GM12878 (cell line): Measurements from ENCODE around the gene CD207. TPM values are rescaled to one million over a fixed set of nuclear protein-coding genes. Genes with fewer than 3 reads are reported as not detected.

Experiments
- ATAC-seq: fragments of 200-7000 bp; cut with Tn5 transposase; 3 replicates; pipeline ENCODE4 v1.9.1; 2020; ENCODE audit warnings: mild to moderate bottlenecking, moderate library complexity
- BruUV-seq: library from RNA; stranded (reverse); fragments of 400-500 nt; replicated peaks from 2 replicates; lab custom pipeline; 2021; lab: Mats Ljungman, UMichigan
- CTCF ChIA-PET: fragments of 300-600 bp; sonication (Branson Sonifier 250); formaldehyde crosslinking; extraction: SDS; loops from one replicate; lab custom pipeline; 2021; ENCODE audit warnings: inconsistent platforms; lab: Yijun Ruan, JAX
- POLR2A ChIA-PET: fragments of 350-600 bp; formaldehyde crosslinking; extraction: SDS; loops from one replicate; lab custom pipeline; 2021; ENCODE audit warnings: inconsistent platforms; lab: Charles Lee
- RAD21 ChIA-PET: fragments of 300-600 bp; sonication (Branson Sonifier 250); formaldehyde crosslinking; loops from one replicate; lab custom pipeline; 2023; ENCODE audit warnings: antibody characterized with exemption; ENCODE audit not compliant: unreplicated experiment; lab: Charles Lee
- SMC1A ChIA-PET: fragments of 300-600 bp; sonication (Branson Sonifier 250); formaldehyde crosslinking; loops from one replicate; lab custom pipeline; 2023; ENCODE audit not compliant: unreplicated experiment, uncharacterized antibody; lab: Charles Lee
- DNase-seq: peaks from one replicate; pipeline ENCODE4 v3.0.0-alpha.2; 2011; ENCODE audit warnings: low read depth, low spot score
- FAIRE-seq: peaks from 3 replicates; lab custom pipeline; 2011; peaks lifted over from hg19 to GRCh38; lab: Jason Lieb, UNC
- H2AFZ ChIP-seq: 2 replicates; pipeline ENCODE4 v1.6.0; 2011; ENCODE audit warnings: low read depth, low read length, control low read depth; ENCODE audit not compliant: control insufficient read depth
- H3K27ac ChIP-seq: 2 replicates; pipeline ENCODE4 v1.5.1; 2011; ENCODE audit warnings: control low read depth; ENCODE audit not compliant: control insufficient read depth, insufficient read depth
- H3K27me3 ChIP-seq, 2 experiments: replicated peaks in 1 of 2; 2 replicates each; pipeline versions ENCODE4 v1.6.0 to v1.6.1; 2011; ENCODE audit warnings: low read length in 1 of 2; ENCODE audit not compliant: control insufficient read depth in 2 of 2, insufficient read depth in 2 of 2
- H3K36me3 ChIP-seq, 2 experiments: 2 replicates each; pipeline ENCODE4 v1.5.1; 2011; ENCODE audit warnings: low read length in 1 of 2; ENCODE audit not compliant: control insufficient read depth in 2 of 2, insufficient read depth in 2 of 2
- H3K4me1 ChIP-seq: 2 replicates; pipeline ENCODE4 v1.6.1; 2011; ENCODE audit warnings: mild to moderate bottlenecking, low read length, moderate library complexity, mixed read lengths; ENCODE audit not compliant: control insufficient read depth, insufficient read depth
- H3K4me2 ChIP-seq: 2 replicates; pipeline ENCODE4 v1.6.0; 2011; ENCODE audit warnings: control low read depth; ENCODE audit not compliant: control insufficient read depth, insufficient read depth
- H3K4me3 ChIP-seq: fragments of 200-600 bp; sonication (generic); 2 replicates; pipeline ENCODE4 v1.5.1; 2016
- H3K79me2 ChIP-seq: 2 replicates; pipeline ENCODE4 v1.6.0; 2011; ENCODE audit warnings: low read length; ENCODE audit not compliant: control insufficient read depth, insufficient read depth
- H3K9ac ChIP-seq: 2 replicates; pipeline ENCODE4 v1.8.0; 2011; ENCODE audit warnings: low read length, control low read depth, mixed read lengths; ENCODE audit not compliant: control insufficient read depth, insufficient read depth
- H3K9me3 ChIP-seq: replicated peaks from 3 replicates; pipeline ENCODE4 v1.5.1; 2011; ENCODE audit warnings: mild to moderate bottlenecking, low read length; ENCODE audit not compliant: control insufficient read depth, insufficient read depth
- H4K20me1 ChIP-seq: 2 replicates; pipeline ENCODE4 v1.6.0; 2011; ENCODE audit not compliant: control insufficient read depth, insufficient read depth
- BRCA1 ChIP-seq: IDR thresholded peaks from 2 replicates; pipeline ENCODE4 v1.6.1; 2011; ENCODE audit warnings: low read depth, low read length, improper control_type of control experiment
- CHD2 ChIP-seq: IDR thresholded peaks from 2 replicates; pipeline ENCODE4 v1.6.1; 2011; ENCODE audit warnings: low read depth, low read length, improper control_type of control experiment, borderline replicate concordance
- CHD4 ChIP-seq: fragments of 200-600 bp; sonication (generic); IDR thresholded peaks from 2 replicates; pipeline ENCODE4 v1.6.1; 2016; ENCODE audit warnings: mild to moderate bottlenecking
- CREM ChIP-seq: IDR thresholded peaks from 2 replicates; pipeline ENCODE4 v1.6.1; 2014; ENCODE audit warnings: antibody characterized with exemption, low read depth
- FOXK2 ChIP-seq: fragments of 450-650 bp; IDR thresholded peaks from 2 replicates; pipeline ENCODE4 v1.6.1; 2017; ENCODE audit warnings: mild to moderate bottlenecking, moderate library complexity
- IKZF2 ChIP-seq, 2 experiments: fragments of 450-650 bp; IDR thresholded peaks; 2 replicates each; pipeline ENCODE4 v1.6.1; 2017; ENCODE audit warnings: mild to moderate bottlenecking in 2 of 2, moderate library complexity in 2 of 2
- JUND ChIP-seq: IDR thresholded peaks from 2 replicates; pipeline ENCODE4 v1.6.1; 2012; ENCODE audit warnings: low read depth, mild to moderate bottlenecking, low read length, improper control_type of control experiment, moderate library complexity
- KDM1A ChIP-seq: fragments of 200-600 bp; sonication (generic); IDR thresholded peaks from 2 replicates; pipeline ENCODE4 v1.6.1; 2016; ENCODE audit warnings: borderline replicate concordance
- KLF5 ChIP-seq: fragments of 450-650 bp; IDR thresholded peaks from 2 replicates; pipeline ENCODE4 v1.6.1; 2014; ENCODE audit warnings: mild to moderate bottlenecking; ENCODE audit not compliant: partially characterized antibody
- NKRF ChIP-seq: fragments of 450-650 bp; conservative IDR thresholded peaks from 2 replicates; pipeline ENCODE4 v1.6.1; 2017; ENCODE audit warnings: mild to moderate bottlenecking, moderate library complexity
- RAD51 ChIP-seq: fragments of 450-650 bp; IDR thresholded peaks from 2 replicates; pipeline ENCODE4 v1.6.1; 2016; ENCODE audit warnings: moderate library complexity, mild to moderate bottlenecking, inconsistent platforms
- SIX5 ChIP-seq: IDR thresholded peaks from 2 replicates; pipeline ENCODE4 v1.6.1; 2011; ENCODE audit warnings: mild to moderate bottlenecking, low read depth, low read length, moderate library complexity; ENCODE audit not compliant: severe bottlenecking
- SMC3 ChIP-seq: IDR thresholded peaks from 2 replicates; pipeline ENCODE4 v1.6.1; 2011; ENCODE audit warnings: low read length, improper control_type of control experiment, borderline replicate concordance
- SPI1 ChIP-seq: IDR thresholded peaks from 2 replicates; pipeline ENCODE4 v1.6.1; 2011; ENCODE audit warnings: low read depth, mild to moderate bottlenecking, low read length, moderate library complexity, borderline replicate concordance; ENCODE audit not compliant: insufficient read depth
- TAF1 ChIP-seq: IDR thresholded peaks from 2 replicates; pipeline ENCODE4 v1.6.1; 2011; ENCODE audit warnings: mild to moderate bottlenecking, low read depth, low read length, borderline replicate concordance
- TBL1XR1 ChIP-seq: IDR thresholded peaks from 2 replicates; pipeline ENCODE4 v1.6.1; 2012; ENCODE audit warnings: low read depth, low read length, improper control_type of control experiment
- USF1 ChIP-seq: IDR thresholded peaks from 2 replicates; pipeline ENCODE4 v1.6.1; 2011; ENCODE audit warnings: borderline replicate concordance, low read depth, mild to moderate bottlenecking, moderate library complexity, mixed read lengths, low read length; ENCODE audit not compliant: insufficient read depth; ENCODE audit errors: extremely low read length
- YBX1 ChIP-seq: fragments of 450-650 bp; IDR thresholded peaks from 2 replicates; pipeline ENCODE4 v1.6.1; 2016; ENCODE audit warnings: antibody characterized with exemption
- ZNF217 ChIP-seq: fragments of 450-650 bp; IDR thresholded peaks from 2 replicates; pipeline ENCODE4 v1.6.1; 2017; ENCODE audit warnings: antibody characterized with exemption, mild to moderate bottlenecking
- ZNF24 ChIP-seq: fragments of 450-650 bp; IDR thresholded peaks from 2 replicates; pipeline ENCODE4 v1.6.1; 2017; ENCODE audit warnings: antibody characterized with exemption, mild to moderate bottlenecking
- WGBS: methylation state at CpG from one replicate; pipeline ENCODE4 v1.1.6; 2016; ENCODE audit warnings: low lambda C conversion rate; ENCODE audit not compliant: insufficient replicate concordance, insufficient coverage; ENCODE audit errors: missing lambda C conversion rate; 5-methylcytosine and 5-hydroxymethylcytosine counted together
- in situ Hi-C: fragments of 300-500 bp; cut with MboI; formaldehyde crosslinking; loops from 9 replicates; pipeline ENCODE4 v1.14.3; 2018; ENCODE audit warnings: mixed read lengths
- intact Hi-C: fragments of 100-400 bp; cut with micrococcal nuclease; formaldehyde crosslinking; loops from one replicate; pipeline ENCODE4 v1.14.2; 2022; ENCODE audit not compliant: unreplicated experiment
- polyA plus RNA-seq, 11 experiments: library from polyadenylated mRNA; depleted of rRNA in 4 of 11; unstranded in 6 of 11; stranded (reverse) in 5 of 11; fragments of >200 nt; fragmentation: Nextera tagmentation in 4 of 11; fragmentation: Illumina TruSeq in 1 of 11; extraction: Ambion mirVana in 4 of 11; extraction: Trizol in 1 of 11; gene quantifications; 1 replicate in 1 of 11; 2 replicates in 10 of 11; pipeline versions ENCODE4 v1.2.1 to v1.2.3, GENCODE V29; 2011 to 2016; ENCODE audit warnings: inconsistent platforms in 2 of 11, missing spikeins in 2 of 11, low read depth in 1 of 11
- total RNA-seq, 4 experiments: library from RNA; depleted of rRNA in 3 of 4; stranded (reverse); fragments of >200 nt in 3 of 4; fragmentation: Illumina TruSeq in 1 of 4; extraction: Trizol in 1 of 4; gene quantifications; 2 replicates each; pipeline versions ENCODE4 v1.2.1 to v1.2.3, GENCODE V29; 2013 to 2021

Gene CD207
- total and polyA plus RNA-seq, 10 of the 15 experiments (the other 5 are each of a cell fraction or from before 2014, with no cell fraction given): not detected

- no peaks in the 10 kb centered on the region for H3K9me3 ChIP-seq
- H3K4me1 ChIP-seq: no peaks in the 10 kb centered on the region
- SMC1A ChIA-PET: no interaction called here
- in situ Hi-C loops (no loop called here), intact Hi-C loops (no loop called here)
- no peaks in the 10 kb centered on the region for H4K20me1 ChIP-seq
- no peak within 1 kb of the TSS for H3K4me2 ChIP-seq
- no peak for FAIRE-seq
- H2AFZ ChIP-seq: no peak within 1 kb of the TSS
- no peak within 1 kb of the TSS for H3K4me3 ChIP-seq
- TF ChIP-seq CHD2: no peak
- TF ChIP-seq RAD51: no peak
- no peak for TF ChIP-seq SPI1
- no peak for TF ChIP-seq CREM
- no peak for TF ChIP-seq YBX1
- no peak for TF ChIP-seq ZNF24
- TF ChIP-seq KLF5: no peak
- TF ChIP-seq SIX5: no peak
- no peak for TF ChIP-seq SMC3
- TF ChIP-seq CHD4: no peak
- no peak for TF ChIP-seq NKRF
- TF ChIP-seq KDM1A: no peak
- no peak for TF ChIP-seq FOXK2
- TF ChIP-seq BRCA1: no peak
- no peak for TF ChIP-seq TAF1
- TF ChIP-seq JUND: no peak
- TF ChIP-seq ZNF217: no peak
- no peak for TF ChIP-seq USF1
- TF ChIP-seq IKZF2 (IDR thresholded peaks at IDR 0.05): no peak
- no peak for TF ChIP-seq TBL1XR1
- TF ChIP-seq, all 136 proteins: peak for 0
- CTCF ChIA-PET: no interaction called here
- H3K79me2 ChIP-seq: no peaks in the 10 kb centered on the region
- 28% methylated on average over 5 of the region's 7 CpGs for WGBS
- POLR2A ChIA-PET: no interaction called here
- no TSS peak for BruUV-seq
- H3K27me3 ChIP-seq: peaks cover 5 to 6% of the 10 kb centered on the region in 2 experiments; a peak in 2 of 4 replicates
- DNase-seq: no peak
- ATAC-seq: no peak
- RAD21 ChIA-PET: no interaction called here
- no peak within 1 kb of the TSS for H3K9ac ChIP-seq
- H3K36me3 ChIP-seq: no peaks in the 10 kb centered on the region
- no peak within 1 kb of the TSS for H3K27ac ChIP-seq
These were observed 15.1 kb downstream of the CD207 start, which contains the start of gene CLEC4F for GRCh38 chr2:70820499-70820898. Gene CLEC4F, minus strand, starts transcription at chr2:70820599. Its CDS starts 76 bp downstream, at chr2:70820523.
